ENCODE measurements around the gene ADD3.

ADD3 gene

GRCh38 chr10:110074298-110074697 lies 66.5 kb downstream of the ADD3 start:
- DNase-seq = no peak

DNA sequence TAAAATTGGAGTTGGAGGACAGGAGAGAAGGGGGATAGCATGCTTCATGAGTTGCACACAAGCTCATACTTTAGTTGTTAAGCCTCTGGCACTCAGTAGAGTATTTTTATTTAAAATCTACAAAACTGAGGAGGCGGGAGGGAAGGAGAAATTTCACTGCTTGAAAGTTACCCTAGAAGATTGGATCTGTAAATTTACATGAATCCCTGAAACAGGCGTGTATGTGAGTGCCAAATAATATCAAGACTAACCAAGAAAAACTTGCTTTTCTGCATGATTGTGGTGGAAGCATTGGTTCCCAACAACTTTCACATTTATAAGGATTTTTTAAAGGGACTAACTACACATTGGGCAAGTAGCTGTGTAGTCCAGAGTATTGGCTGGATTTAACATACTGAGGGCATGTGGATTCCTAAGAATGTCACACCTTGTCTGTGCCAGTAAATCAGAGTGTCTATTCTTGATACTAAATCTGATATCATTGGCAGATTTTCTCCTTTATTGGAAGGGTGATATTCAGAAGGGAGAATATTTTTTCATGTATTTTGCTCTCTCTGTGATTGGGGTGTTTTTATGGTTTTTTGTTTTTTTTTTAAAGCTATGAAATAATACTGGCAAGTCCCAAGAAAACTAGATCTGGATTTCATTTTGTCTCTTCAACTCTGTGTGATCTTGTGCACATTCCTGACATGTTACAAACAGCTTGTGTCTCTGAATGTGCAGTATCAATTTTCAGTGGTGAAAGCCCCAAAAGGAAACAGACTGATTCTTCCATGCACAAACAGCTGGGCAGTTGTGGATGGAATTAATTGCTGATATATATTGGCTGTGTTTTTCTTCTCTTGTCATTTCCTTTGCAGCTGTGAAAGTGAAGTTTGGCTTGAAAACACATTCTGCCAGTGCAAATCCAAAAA lies 67.2 kb downstream of the ADD3 start:
- DNase-seq = no peak

- no peak for DNase-seq
Measured at GRCh38 chr10:110075686-110076085, 67.9 kb downstream of the ADD3 start.

DNA sequence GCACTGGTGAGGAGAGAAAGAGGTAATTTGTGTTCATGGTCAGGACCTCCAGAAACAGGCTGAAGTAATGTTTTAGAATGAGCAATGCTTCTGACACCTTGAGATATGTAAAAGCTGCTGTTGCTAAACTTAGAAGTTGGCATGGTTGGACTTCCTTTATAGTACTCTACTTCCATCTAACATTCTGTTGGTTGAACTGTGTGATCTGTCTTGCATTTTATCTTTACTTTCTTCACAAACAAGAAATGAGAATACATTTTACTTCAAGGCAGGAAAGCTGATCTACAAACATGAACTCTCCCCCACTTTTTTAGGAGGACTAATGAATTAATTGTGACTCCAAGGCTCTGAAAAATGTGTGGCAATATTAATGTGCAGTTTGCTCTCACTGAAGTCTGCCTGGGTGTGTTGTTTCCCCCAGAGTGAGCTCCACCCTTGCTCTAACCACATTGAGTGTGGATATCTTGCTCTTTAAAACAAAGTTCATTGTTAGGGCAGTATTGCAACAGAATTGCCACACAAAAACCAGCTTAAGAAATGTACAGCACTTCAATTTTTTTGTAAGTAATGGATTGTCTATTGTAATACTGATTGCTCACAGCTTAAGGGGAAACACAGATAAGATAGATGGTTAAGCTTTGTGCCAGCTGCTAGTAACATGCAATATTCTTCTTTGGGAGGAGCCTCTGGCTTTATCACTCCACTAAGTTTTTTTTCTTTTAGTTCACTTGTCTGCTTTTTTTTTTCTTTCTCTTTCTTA lies 69.0 kb downstream of the ADD3 start:
- no peak for DNase-seq

DNA sequence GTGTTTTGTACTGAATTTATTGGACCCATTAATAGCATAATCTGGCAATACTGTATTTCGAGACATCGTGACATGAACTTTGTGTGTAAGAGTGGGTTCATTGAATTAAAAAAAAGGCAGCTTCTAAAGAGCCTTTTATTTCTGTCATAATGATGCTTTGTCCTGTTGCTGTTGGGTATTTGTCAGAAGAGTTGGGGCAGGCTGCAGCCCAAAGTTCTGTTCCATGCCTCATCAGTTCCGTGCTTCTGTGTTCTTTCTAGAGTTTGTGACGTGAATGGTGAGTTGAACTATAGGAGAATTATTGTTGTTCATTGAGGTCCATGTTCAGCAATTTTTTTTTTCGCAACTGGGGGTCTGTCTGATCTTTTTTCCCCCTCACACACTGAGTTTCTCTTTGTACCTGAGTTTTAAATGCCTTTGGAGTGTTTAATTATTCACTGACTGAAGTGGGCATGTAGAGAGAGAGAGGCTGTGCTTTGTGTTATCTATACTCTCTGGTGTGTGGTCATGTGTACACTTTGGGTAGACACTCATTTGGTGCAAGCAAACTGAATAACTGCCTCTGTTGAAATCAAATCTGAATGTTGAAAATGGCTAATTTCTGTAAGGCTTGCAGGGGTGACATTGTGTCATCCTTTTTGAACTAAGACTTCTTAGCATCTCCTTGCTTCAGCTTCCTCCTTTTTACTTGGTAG lies 69.8 kb downstream of the ADD3 start:
- DNase-seq = no peak

DNA sequence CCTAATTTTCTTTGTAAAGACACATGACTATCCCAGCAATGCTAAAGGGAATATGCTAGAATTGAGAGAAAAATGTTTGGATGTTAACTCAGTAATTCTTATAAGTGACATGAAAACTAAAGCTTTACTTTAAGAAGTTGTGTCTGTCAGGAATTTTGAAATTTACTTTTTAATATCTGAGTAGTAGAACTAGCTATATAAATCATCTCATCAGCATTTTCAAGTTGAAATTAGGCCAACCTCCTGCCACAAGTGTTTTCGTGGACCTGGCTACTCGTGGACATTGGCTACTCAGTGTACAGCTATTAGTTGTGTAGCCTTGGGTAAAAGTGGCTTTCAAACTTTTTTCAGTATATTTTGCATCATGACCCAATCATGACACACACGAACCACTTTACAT lies 70.5 kb downstream of the ADD3 start:
- DNase-seq = no peak

GRCh38 chr10:110081911-110082310 lies 74.1 kb downstream of the ADD3 start:
- no peak for DNase-seq

DNA sequence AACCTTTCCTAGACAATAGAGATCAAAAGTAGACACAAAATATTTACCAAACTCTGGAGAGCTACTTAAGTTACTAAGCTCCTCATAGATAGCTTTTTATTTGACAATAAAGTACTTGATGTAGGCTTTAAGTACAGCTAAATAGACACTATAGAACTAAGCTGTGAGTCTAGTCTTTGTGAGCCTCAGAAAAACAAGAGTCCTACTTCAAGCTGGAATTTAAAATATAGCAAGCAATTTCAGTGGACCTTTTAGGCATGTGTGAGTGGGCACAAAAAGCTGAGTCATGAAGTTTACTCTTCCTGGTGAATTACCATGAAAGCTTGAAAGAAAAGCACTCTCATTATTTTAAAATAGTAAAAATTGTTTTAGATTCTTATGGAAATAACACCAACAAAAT lies 76.1 kb downstream of the ADD3 start:
- no peak for DNase-seq

DNA sequence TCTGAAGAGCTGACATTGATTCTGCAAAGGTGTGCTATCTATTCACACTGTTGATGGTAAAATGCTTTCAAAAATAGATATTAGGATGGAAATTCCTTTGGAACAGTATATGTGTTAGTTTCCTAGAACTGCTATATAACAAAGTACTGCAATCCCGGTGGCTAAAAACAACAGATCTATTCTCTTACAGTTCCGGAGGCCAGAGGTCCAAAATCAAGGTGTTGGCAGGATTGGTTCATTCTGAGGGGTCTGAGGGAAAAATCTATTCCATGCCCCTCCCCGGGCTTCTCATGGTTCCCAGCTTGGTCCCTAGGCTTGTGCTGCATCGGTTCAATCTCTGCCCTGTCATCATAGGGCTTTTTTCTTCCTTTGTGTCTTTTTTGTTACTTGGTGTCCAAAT lies 79.9 kb downstream of the ADD3 start:
- no peak for DNase-seq

DNA sequence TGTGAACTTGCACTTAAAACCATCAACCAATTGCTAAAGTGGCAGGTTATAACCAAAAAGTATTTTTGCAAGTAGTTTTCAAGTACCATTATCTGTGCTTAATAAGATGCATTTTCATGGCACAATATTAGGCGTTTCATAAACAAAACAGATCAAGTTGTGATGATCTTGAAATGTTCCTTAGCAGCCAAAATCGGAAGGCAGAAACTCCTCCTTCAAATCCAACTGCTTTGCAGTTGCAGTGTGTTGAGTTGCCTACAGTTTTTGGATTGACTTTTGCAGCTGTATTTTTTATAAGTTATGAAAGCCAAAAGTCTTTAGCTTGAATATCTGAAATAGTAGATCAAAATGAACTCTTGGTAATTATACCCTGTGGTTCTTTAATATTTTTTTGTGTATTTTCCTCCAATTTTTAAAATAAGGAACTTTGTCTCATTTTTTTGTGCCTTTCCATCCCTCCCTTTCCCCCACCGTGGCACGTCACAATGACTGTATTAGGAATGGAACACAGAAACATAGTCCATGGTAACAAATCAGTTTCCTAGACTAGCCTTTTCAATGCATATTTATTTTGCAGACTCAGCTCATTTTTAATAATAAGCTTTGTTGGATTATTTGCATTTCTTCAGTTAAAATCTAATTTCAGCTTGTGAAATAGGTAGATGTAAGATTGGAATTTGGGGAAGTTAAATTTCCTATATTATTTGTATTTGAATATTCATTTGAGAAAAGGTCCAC lies 80.8 kb downstream of the ADD3 start:
- DNase-seq = no peak

DNA sequence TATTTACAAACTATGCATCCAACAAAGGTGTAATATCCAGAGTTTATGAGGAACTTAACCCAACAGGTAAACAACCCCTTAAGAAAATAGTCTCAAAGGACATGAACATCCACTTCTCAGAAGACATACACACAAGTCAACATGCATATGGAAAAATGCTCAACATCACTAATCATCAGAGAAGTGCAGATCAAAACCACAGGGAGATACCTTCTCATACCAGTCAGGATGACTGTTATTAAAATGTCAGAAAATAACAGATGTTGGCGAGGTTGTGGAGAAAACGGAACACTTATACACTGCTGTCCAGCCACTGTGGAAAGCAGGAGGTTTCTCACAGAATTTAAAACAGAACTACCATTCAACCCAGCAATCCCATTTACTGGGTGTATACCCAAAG lies 84.0 kb downstream of the ADD3 start:
- no peak for DNase-seq

GRCh38 chr10:110093722-110094121 lies 85.9 kb downstream of the ADD3 start:
- DNase-seq = no peak

GRCh38 chr10:110094786-110095185 lies 87.0 kb downstream of the ADD3 start:
- DNase-seq = no peak

DNA sequence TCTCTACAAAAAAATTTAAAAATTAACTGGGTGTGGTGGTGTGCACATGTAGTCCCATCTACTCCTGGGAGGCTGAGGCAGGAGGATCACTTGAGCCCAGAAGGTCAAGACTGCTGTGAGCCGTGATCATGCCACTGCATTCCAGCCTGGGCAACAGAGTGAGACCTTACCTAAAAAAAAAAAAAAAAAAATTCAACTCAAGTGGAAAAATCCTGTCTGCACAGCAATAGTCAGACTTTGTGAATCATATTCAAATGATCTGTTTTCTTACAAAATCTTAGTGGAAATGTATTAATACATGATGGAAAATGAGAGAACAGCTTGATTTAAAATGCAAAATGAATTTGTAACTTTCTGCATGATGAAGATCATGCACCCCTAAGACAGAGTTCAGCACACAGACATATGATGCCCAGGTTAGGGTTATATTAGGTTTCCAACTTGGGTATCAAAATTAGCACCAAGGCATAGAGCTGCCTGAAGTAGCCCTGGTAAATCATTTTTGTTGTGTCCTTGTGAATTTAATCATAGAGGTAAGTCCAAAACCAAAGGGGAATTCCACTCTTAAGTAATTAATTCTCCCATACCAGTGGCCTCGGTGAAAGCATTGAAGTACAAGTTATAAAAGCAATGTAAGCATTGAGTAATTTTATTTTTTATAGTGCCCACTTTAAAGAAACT lies 93.8 kb downstream of the ADD3 start:
- no peak for DNase-seq

DNA sequence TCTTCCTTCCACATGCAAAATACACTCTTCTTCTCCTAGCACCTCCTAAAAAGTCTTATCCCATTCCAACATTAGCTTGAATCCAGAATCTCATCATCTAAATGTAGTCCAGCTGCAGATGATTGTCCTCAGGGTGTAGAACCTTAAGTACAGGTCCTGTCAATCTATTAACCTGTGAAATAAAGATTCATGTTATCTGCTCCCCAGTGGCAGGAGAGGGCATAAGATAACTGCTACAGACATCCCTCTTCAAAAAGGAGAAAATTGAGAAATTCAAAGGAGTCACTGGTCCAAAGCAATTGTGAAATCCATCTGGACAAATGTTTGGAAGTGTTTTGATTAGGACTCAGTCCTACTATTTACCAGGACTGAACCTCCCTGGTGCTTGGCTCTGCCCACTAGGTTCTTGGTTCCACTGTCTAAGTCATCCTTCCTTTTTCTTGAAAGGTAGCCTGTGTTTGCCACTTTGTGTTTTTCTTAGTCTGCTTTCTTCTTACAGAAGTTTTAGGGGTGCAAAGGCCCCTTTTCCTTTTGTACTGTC lies 96.2 kb downstream of the ADD3 start:
- no peak for DNase-seq

GRCh38 chr10:110105873-110106272 lies 98.1 kb downstream of the ADD3 start:
- DNase-seq = no peak

- DNase-seq = no peak
Measured at GRCh38 chr10:110107430-110107829, 99.6 kb downstream of the ADD3 start.

DNA sequence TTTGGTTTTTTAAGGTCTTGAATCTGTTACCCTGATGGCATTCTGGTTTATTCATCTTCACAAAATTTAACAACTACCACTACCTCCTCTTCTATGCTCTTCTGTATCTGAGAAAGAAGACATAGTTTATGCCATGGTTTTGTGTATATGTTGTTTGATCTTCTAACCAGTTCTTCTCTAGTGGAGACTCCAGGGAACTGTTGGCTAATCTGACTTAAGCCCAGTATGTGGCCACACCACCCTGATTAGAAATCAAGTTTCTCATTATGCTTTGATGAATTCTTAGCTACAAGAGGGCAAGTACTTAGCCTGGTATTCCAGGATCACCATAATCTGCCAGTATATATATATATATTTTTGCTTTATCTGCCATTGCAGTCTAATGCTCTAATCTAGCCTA lies 100.1 kb downstream of the ADD3 start:
- no peak for DNase-seq

GRCh38 chr10:110109511-110109910 lies 101.7 kb downstream of the ADD3 start:
- no peak for DNase-seq

DNA sequence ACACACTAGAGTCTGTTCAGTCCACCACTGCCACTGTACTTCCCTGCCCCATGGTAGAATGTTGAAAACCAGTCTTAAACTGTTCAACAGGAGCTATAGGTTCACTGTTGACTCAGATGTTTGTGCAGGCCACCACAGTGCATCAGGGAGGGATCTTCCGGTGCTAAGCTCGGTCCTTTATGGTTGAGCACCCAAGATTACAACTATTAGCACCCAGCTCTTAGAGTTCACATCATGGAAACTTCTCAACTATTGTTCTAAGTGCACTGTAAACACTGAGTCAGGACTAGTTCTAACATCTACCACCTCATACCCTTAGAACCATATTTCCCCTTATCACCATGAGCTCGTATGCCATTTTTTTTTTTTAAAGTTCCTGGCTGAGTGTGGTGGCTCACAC lies 102.6 kb downstream of the ADD3 start:
- no peak for DNase-seq

DNA sequence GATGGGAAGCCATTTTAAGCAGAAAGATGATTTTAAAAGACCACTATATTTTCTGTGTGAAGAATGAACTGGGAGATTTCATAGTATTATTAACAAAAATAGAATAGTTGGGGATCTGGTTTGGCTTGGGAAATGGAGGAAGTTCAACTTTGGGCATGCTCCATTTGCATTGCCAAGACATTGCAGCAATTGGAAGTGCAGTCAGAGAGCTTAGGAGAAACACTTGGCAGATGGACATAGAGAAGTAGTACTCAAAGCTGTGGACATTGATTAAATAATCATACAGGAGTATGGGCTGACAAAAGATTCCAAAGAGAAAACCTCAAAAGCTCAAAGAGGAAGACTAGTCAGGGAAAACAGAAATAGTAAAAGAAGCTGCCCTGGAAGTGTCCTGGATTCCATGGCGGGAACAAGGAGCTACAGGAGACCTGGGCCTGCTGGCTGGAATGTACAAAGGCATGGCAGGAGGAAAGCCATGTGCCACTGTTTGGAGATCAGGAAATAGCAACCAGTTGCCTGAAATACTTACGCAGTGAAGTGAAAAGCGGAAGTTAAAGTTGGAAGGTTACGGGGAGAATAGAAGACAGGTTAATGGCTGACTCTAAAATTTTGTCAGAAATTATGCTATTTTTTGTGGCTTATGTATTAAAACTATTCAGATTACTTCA lies 106.0 kb downstream of the ADD3 start:
- no peak for DNase-seq
